ENCODE results near the gene PSMG1.
"Not testable (repeated sequence)": the region's sequence is repeated elsewhere in the genome, so short reads cannot be mapped to it uniquely, and the experiment has no call there.

The PSMG1 gene

GRCh38 chr21:39183272-39184049 is at the start of gene PSMG1:
TSS of gene PSMG1 (minus strand) at chr21:39183451. CDS start at chr21:39183385, 66 bp downstream.
- DNase-seq (ENCODE audit: low read depth): peak; percentile 96
- no peak for TF ChIP-seq CTCF (IDR thresholded peaks at IDR 0.05; ENCODE audit: low read length, missing control alignments)
- peak within 1 kb of the TSS; percentile 76 for H3K4me3 ChIP-seq (replicated peaks; ENCODE audit: low read depth, low read length)

GRCh38 chr21:39232861-39233291 is 49.6 kb upstream of the PSMG1 start:
- H3K4me3 ChIP-seq (replicated peaks; ENCODE audit: low read depth, low read length): no peak overlapping the region
- TF ChIP-seq CTCF (IDR thresholded peaks at IDR 0.05; ENCODE audit: low read length, missing control alignments): no peak
- peak; percentile 4 for DNase-seq (ENCODE audit: low read depth)

GRCh38 chr21:39224930-39225329 is 41.7 kb upstream of the PSMG1 start:
- H3K4me3 ChIP-seq (replicated peaks; ENCODE audit: low read depth, low read length): no peak overlapping the region
- no peak for TF ChIP-seq CTCF (IDR thresholded peaks at IDR 0.05; ENCODE audit: low read length, missing control alignments)
- no peak for DNase-seq (ENCODE audit: low read depth)

- TF ChIP-seq CTCF (IDR thresholded peaks at IDR 0.05; ENCODE audit: low read length, missing control alignments): no peak
- DNase-seq (ENCODE audit: low read depth): no peak
- H3K4me3 ChIP-seq (replicated peaks; ENCODE audit: low read depth, low read length): no peak overlapping the region
Observed at GRCh38 chr21:39221997-39222486, 38.8 kb upstream of the PSMG1 start.

GRCh38 chr21:39221282-39221996 is 38.2 kb upstream of the PSMG1 start:
- no peak for TF ChIP-seq CTCF (IDR thresholded peaks at IDR 0.05; ENCODE audit: low read length, missing control alignments)
- DNase-seq (ENCODE audit: low read depth): no peak
- no peak overlapping the region for H3K4me3 ChIP-seq (replicated peaks; ENCODE audit: low read depth, low read length)

- not testable (repeated sequence) for H3K4me3 ChIP-seq (replicated peaks; ENCODE audit: low read depth, low read length); DNase-seq (ENCODE audit: low read depth)
Observed at GRCh38 chr21:39220875-39221274, 37.6 kb upstream of the PSMG1 start.

GRCh38 chr21:39220150-39220549 is 36.9 kb upstream of the PSMG1 start:
- H3K4me3 ChIP-seq (replicated peaks; ENCODE audit: low read depth, low read length): no peak overlapping the region
- no peak for TF ChIP-seq CTCF (IDR thresholded peaks at IDR 0.05; ENCODE audit: low read length, missing control alignments)
- no peak for DNase-seq (ENCODE audit: low read depth)
